H1 (cell line): ENCODE results near the gene C11orf65. TPM values are rescaled to one million over a fixed set of nuclear protein-coding genes. Genes with fewer than 3 reads are reported as not detected.

Source experiments
- ASH2L ChIP-seq: fragments of 200-600, 300-600 bp; sonication (generic); IDR thresholded peaks from one replicate; pipeline ENCODE4 v1.7.1; 2017; ENCODE audit warnings: low read length
- ATF2 ChIP-seq: IDR thresholded peaks from 2 replicates; pipeline ENCODE4 v1.6.1; 2012; ENCODE audit warnings: low read length, inconsistent platforms
- ATF3 ChIP-seq: IDR thresholded peaks from 2 replicates; pipeline ENCODE4 v1.6.1; 2011; ENCODE audit warnings: low read depth, mild to moderate bottlenecking, low read length; ENCODE audit not compliant: insufficient read depth
- BACH1 ChIP-seq: IDR thresholded peaks from 2 replicates; pipeline ENCODE4 v1.6.1; 2012; ENCODE audit warnings: low read length, improper control_type of control experiment
- BCL11A ChIP-seq, 2 experiments: IDR thresholded peaks; one replicate each; pipeline ENCODE4 v1.6.1; 2011; ENCODE audit warnings: low read depth in 2 of 2, low read length in 2 of 2, mild to moderate bottlenecking in 2 of 2
- BRCA1 ChIP-seq: IDR thresholded peaks from 2 replicates; pipeline ENCODE4 v1.6.1; 2012; ENCODE audit warnings: low read depth, low read length, improper control_type of control experiment
- KDM1A ChIP-seq: fragments of 200-600, 300-600 bp; sonication (generic); IDR thresholded peaks from 2 replicates; pipeline ENCODE4 v1.7.1; 2016; ENCODE audit warnings: mild to moderate bottlenecking, low read length, borderline replicate concordance
- KDM4A ChIP-seq: IDR thresholded peaks from one replicate; pipeline ENCODE4 v1.7.1; 2012; ENCODE audit warnings: low read depth, mild to moderate bottlenecking, moderate library complexity, low read length, inconsistent platforms; ENCODE audit not compliant: severe bottlenecking
- KDM5A ChIP-seq: fragments of 200-600 bp; IDR thresholded peaks from 2 replicates; pipeline ENCODE4 v1.7.1; 2012; ENCODE audit warnings: mild to moderate bottlenecking, low read length, inconsistent platforms, mixed read lengths
- POLR2A ChIP-seq, 2 experiments: IDR thresholded peaks; 1 replicate in 1 of 2; 2 replicates in 1 of 2; pipeline ENCODE4 v1.6.1; 2011; ENCODE audit warnings: low read depth in 2 of 2, low read length in 2 of 2, mild to moderate bottlenecking in 2 of 2; ENCODE audit errors: control extremely low read depth in 1 of 2
- RXRA ChIP-seq: IDR thresholded peaks from 2 replicates; pipeline ENCODE4 v1.6.1; 2011; ENCODE audit warnings: low read depth, mild to moderate bottlenecking, low read length, moderate library complexity; ENCODE audit not compliant: insufficient read depth
- SAP30 ChIP-seq: fragments of 300-600 bp; sonication (generic); IDR thresholded peaks from 2 replicates; pipeline ENCODE4 v1.7.1; 2012; ENCODE audit warnings: low read length, moderate library complexity, mild to moderate bottlenecking, inconsistent platforms; ENCODE audit not compliant: insufficient read depth, insufficient replicate concordance
- SIN3A ChIP-seq, 2 experiments: IDR thresholded peaks in 1 of 2; conservative IDR thresholded peaks in 1 of 2; 2 replicates each; pipeline ENCODE4 v1.6.1; 2011 to 2012; ENCODE audit warnings: low read length in 2 of 2, improper control_type of control experiment in 1 of 2, low read depth in 1 of 2, mild to moderate bottlenecking in 1 of 2
- SIRT6 ChIP-seq: IDR thresholded peaks from one replicate; pipeline ENCODE4 v1.7.1; 2012; ENCODE audit warnings: low read length, inconsistent platforms
- SP4 ChIP-seq: IDR thresholded peaks from 2 replicates; pipeline ENCODE4 v1.6.1; 2012; ENCODE audit warnings: low read length, inconsistent platforms
- SRF ChIP-seq: IDR thresholded peaks from 2 replicates; pipeline ENCODE4 v1.6.1; 2011; ENCODE audit warnings: mild to moderate bottlenecking, low read depth, low read length, moderate library complexity
- SUZ12 ChIP-seq: fragments of 200-600 bp; sonication (generic); IDR thresholded peaks from 2 replicates; pipeline ENCODE4 v1.6.1; 2012; ENCODE audit warnings: mild to moderate bottlenecking, inconsistent platforms, low read length, moderate library complexity, mixed read lengths
- TCF12 ChIP-seq: IDR thresholded peaks from 2 replicates; pipeline ENCODE4 v1.6.1; 2011; ENCODE audit warnings: low read depth, mild to moderate bottlenecking, low read length
- USF2 ChIP-seq: IDR thresholded peaks from 2 replicates; pipeline ENCODE4 v1.6.1; 2011; ENCODE audit warnings: low read length, improper control_type of control experiment
- polyA plus RNA-seq, 7 experiments: library from polyadenylated mRNA; depleted of rRNA in 3 of 7; stranded (reverse) in 5 of 7; unstranded in 2 of 7; fragments of >200 nt in 5 of 7; fragments of 200-250 nt in 2 of 7; gene quantifications; 1 replicate in 5 of 7; 2 replicates in 1 of 7; 4 replicates in 1 of 7; pipeline versions ENCODE4 v1.2.1 to v1.2.3, GENCODE V29; 2011 to 2013; ENCODE audit warnings: missing spikeins in 2 of 7, mixed read lengths in 2 of 7
- total RNA-seq: library from RNA; stranded (reverse); fragmentation: NEBNext Ultra II Directional; extraction: Animal tissue kit (Norgen Biotek cat#: 25700); gene quantifications from 2 replicates; pipeline ENCODE4 v1.2.1, GENCODE V29; 2021
- TF ChIP-seq, protein P1 (sequence below): IDR thresholded peaks from 2 replicates; pipeline ENCODE4 v1.6.1; 2012; ENCODE audit warnings: inconsistent platforms

C11orf65 gene
- total and polyA plus RNA-seq, 2 of the 8 experiments (the other 6 are each of a cell fraction or from before 2014, with no cell fraction given), result 0.14 to 0.22 TPM

- peak; percentile 71 for TF ChIP-seq KDM4A
- TF ChIP-seq RXRA, result no peak
- TF ChIP-seq SAP30, result no peak
- TF ChIP-seq BRCA1, result no peak
- TF ChIP-seq, protein P1, sequence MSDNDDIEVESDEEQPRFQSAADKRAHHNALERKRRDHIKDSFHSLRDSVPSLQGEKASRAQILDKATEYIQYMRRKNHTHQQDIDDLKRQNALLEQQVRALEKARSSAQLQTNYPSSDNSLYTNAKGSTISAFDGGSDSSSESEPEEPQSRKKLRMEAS, result peak; percentile 23; the same call in 1 of the 2 replicates
- no peak for TF ChIP-seq BCL11A (IDR thresholded peaks at IDR 0.05; ENCODE audit: low read depth in 2 of 2, low read length in 2 of 2)
- TF ChIP-seq ASH2L, result peak; percentile 89
- TF ChIP-seq KDM1A, result no peak
- no peak for TF ChIP-seq SIRT6
- peak; percentile 96 to 100 for TF ChIP-seq POLR2A (IDR thresholded peaks at IDR 0.05; ENCODE audit: control extremely low read depth in 1 of 2, low read depth in 2 of 2, low read length in 2 of 2)
- TF ChIP-seq SP4, result peak; percentile 67; the same call in 1 of the 2 replicates
- peak; percentile 60; the same call in 1 of the 2 replicates for TF ChIP-seq KDM5A
- peak; percentile 80 for TF ChIP-seq ATF2
- TF ChIP-seq SUZ12, result no peak
- no peak for TF ChIP-seq TCF12
- no peak for TF ChIP-seq USF2
- TF ChIP-seq ATF3, result peak; percentile 70
- TF ChIP-seq SRF, result 0 out of 2 replicates have a peak, but pooled peaks have one; percentile 55
- peak; percentile 74 to 75; a peak in 2 of 4 replicates for TF ChIP-seq SIN3A (conservative IDR thresholded peaks at IDR 0.05 in 1 of 2, IDR thresholded peaks at IDR 0.05 in 1 of 2; ENCODE audit: low read depth in 1 of 2, low read length in 2 of 2)
- TF ChIP-seq BACH1, result no peak
Measured at GRCh38 chr11:108467091-108467823, at the start of gene C11orf65 (continued).
